ENCODE data around the gene F8. TPM values are rescaled to one million over a fixed set of nuclear protein-coding genes. Genes with fewer than 3 reads are reported as not detected.

The F8 gene
- polyA plus RNA-seq, 1 donor from 2014 or later: 2.1 TPM

GRCh38 chrX:155056471-155056870 lies 33.9 kb upstream of the F8 start:
- Histone ChIP-seq H3K9ac (ENCODE audit: low read length) (no peak overlapping the region), H3K4me2 (ENCODE audit: low read length) (no peak overlapping the region), H3K9me3 (ENCODE audit: low read length) (no peaks in the 10 kb centered on the region), H3K27me3 (ENCODE audit: insufficient read depth, low read depth, low read length) (no peaks in the 10 kb centered on the region), H3K27ac (ENCODE audit: low read length) (no peak overlapping the region), H2AFZ (ENCODE audit: low read depth, low read length) (no peak overlapping the region), H3K36me3 (ENCODE audit: insufficient read depth, low read length) (no peaks in the 10 kb centered on the region), H4K20me1 (ENCODE audit: insufficient read depth) (no peaks in the 10 kb centered on the region), H3K79me2 (replicated peaks; ENCODE audit: insufficient read depth, low read length) (no peaks in the 10 kb centered on the region), H3F3A (ENCODE audit: insufficient read depth, low read length, poor library complexity, severe bottlenecking) (no peaks in the 10 kb centered on the region), H3K4me3 (ENCODE audit: low read length) (no peak overlapping the region), H3K9me2 (ENCODE audit: insufficient read depth, low read length) (no peaks in the 10 kb centered on the region)
- TF ChIP-seq MXI1 (conservative IDR thresholded peaks at IDR 0.05; ENCODE audit: poor library complexity, severe bottlenecking) (no peak), TAF1 (IDR thresholded peaks at IDR 0.05; ENCODE audit: low read depth) (no peak), EZH2 (IDR thresholded peaks at IDR 0.05; ENCODE audit: borderline replicate concordance, insufficient read depth, low read length, poor library complexity, severe bottlenecking) (no peak), REST (IDR thresholded peaks at IDR 0.05; ENCODE audit: borderline replicate concordance) (no peak), POLR2AphosphoS5 (IDR thresholded peaks at IDR 0.05) (no peak), SMC3 (conservative IDR thresholded peaks at IDR 0.05; ENCODE audit: poor library complexity) (no peak), CTCF (IDR thresholded peaks at IDR 0.05; ENCODE audit: poor library complexity, severe bottlenecking) (no peak), EP300 (conservative IDR thresholded peaks at IDR 0.05; ENCODE audit: poor library complexity, severe bottlenecking) (no peak), RAD21 (conservative IDR thresholded peaks at IDR 0.05) (no peak)

GRCh38 chrX:155055494-155055893 lies 33.0 kb upstream of the F8 start:
- Histone ChIP-seq H3F3A (ENCODE audit: insufficient read depth, low read length, poor library complexity, severe bottlenecking) (no peaks in the 10 kb centered on the region), H3K4me3 (ENCODE audit: low read length) (no peak overlapping the region), H3K27me3 (ENCODE audit: insufficient read depth, low read depth, low read length) (no peaks in the 10 kb centered on the region)

More at GRCh38 chrX:155055494-155055893, 33.0 kb upstream of the F8 start:
- Histone ChIP-seq H3K9me3 (ENCODE audit: low read length) (no peaks in the 10 kb centered on the region), H3K36me3 (ENCODE audit: insufficient read depth, low read length) (no peaks in the 10 kb centered on the region), H3K9ac (ENCODE audit: low read length) (no peak overlapping the region), H3K27ac (ENCODE audit: low read length) (no peak overlapping the region), H4K20me1 (ENCODE audit: insufficient read depth) (no peaks in the 10 kb centered on the region), H3K9me2 (ENCODE audit: insufficient read depth, low read length) (no peaks in the 10 kb centered on the region), H3K4me2 (ENCODE audit: low read length) (no peak overlapping the region), H2AFZ (ENCODE audit: low read depth, low read length) (no peak overlapping the region), H3K79me2 (replicated peaks; ENCODE audit: insufficient read depth, low read length) (no peaks in the 10 kb centered on the region)
- TF ChIP-seq EZH2 (IDR thresholded peaks at IDR 0.05; ENCODE audit: borderline replicate concordance, insufficient read depth, low read length, poor library complexity, severe bottlenecking): no peak
- TF ChIP-seq RAD21 (conservative IDR thresholded peaks at IDR 0.05): no peak
- no peak for TF ChIP-seq REST (IDR thresholded peaks at IDR 0.05; ENCODE audit: borderline replicate concordance)
- TF ChIP-seq SMC3 (conservative IDR thresholded peaks at IDR 0.05; ENCODE audit: poor library complexity): no peak
- no peak for TF ChIP-seq MXI1 (conservative IDR thresholded peaks at IDR 0.05; ENCODE audit: poor library complexity, severe bottlenecking)
- TF ChIP-seq POLR2AphosphoS5 (IDR thresholded peaks at IDR 0.05): no peak
- TF ChIP-seq CTCF (IDR thresholded peaks at IDR 0.05; ENCODE audit: poor library complexity, severe bottlenecking): no peak
- no peak for TF ChIP-seq TAF1 (IDR thresholded peaks at IDR 0.05; ENCODE audit: low read depth)
- no peak for TF ChIP-seq EP300 (conservative IDR thresholded peaks at IDR 0.05; ENCODE audit: poor library complexity, severe bottlenecking)
